Measurements from ENCODE around the gene SRSF6.
A peak's percentile ranks its signal among the peaks of the same experiment; 100 is the strongest.
"Not testable (repeated sequence)": the region's sequence is repeated elsewhere in the genome, so short reads cannot be mapped to it uniquely, and the experiment has no call there.

SRSF6 gene

GRCh38 chr20:43450841-43451799, 6.6 kb upstream of the SRSF6 start:
- Histone ChIP-seq H3K9ac (ENCODE audit: low read depth, low read length) (no peak overlapping the region), H3K27ac (ENCODE audit: low read depth, low read length) (no peak overlapping the region), H3K27me3 (ENCODE audit: insufficient read depth, low read length) (no peaks in the 10 kb centered on the region), H3K4me1 (ENCODE audit: insufficient read depth, low read length) (peaks cover 6% of the 10 kb centered on the region; the same call in 1 of the 2 replicates), H3K4me3 (ENCODE audit: low read length) (no peak overlapping the region), H3K9me3 (ENCODE audit: insufficient read depth, low read depth, low read length) (no peaks in the 10 kb centered on the region), H3K36me3 (ENCODE audit: insufficient read depth, low read length) (no peaks in the 10 kb centered on the region)
- 96% methylated on average over 13 of the region's 14 CpGs for WGBS

GRCh38 chr20:43452404-43453126, 5.1 kb upstream of the SRSF6 start:
- 92% methylated on average over 15 of the region's 15 CpGs for WGBS
- H3K27ac ChIP-seq (ENCODE audit: low read depth, low read length): no peak overlapping the region
- no peaks in the 10 kb centered on the region for H3K36me3 ChIP-seq (ENCODE audit: insufficient read depth, low read length)
- no peaks in the 10 kb centered on the region for H3K9me3 ChIP-seq (ENCODE audit: insufficient read depth, low read depth, low read length)
- H3K4me1 ChIP-seq (ENCODE audit: insufficient read depth, low read length): peaks cover 6% of the 10 kb centered on the region; the same call in 1 of the 2 replicates
- H3K4me3 ChIP-seq (ENCODE audit: low read length): no peak overlapping the region
- H3K27me3 ChIP-seq (ENCODE audit: insufficient read depth, low read length): no peaks in the 10 kb centered on the region
- no peak overlapping the region for H3K9ac ChIP-seq (ENCODE audit: low read depth, low read length)

GRCh38 chr20:43456252-43456651, 1.4 kb upstream of the SRSF6 start:
- H3K9me3 ChIP-seq (ENCODE audit: insufficient read depth, low read depth, low read length); H3K27ac ChIP-seq (ENCODE audit: low read depth, low read length); H3K27me3 ChIP-seq (ENCODE audit: insufficient read depth, low read length); H3K9ac ChIP-seq (ENCODE audit: low read depth, low read length): not testable (repeated sequence)
- 94% methylated on average over 8 of the region's 8 CpGs for WGBS
- peaks cover 13% of the 10 kb centered on the region for H3K4me1 ChIP-seq (ENCODE audit: insufficient read depth, low read length)
- peaks cover 25% of the 10 kb centered on the region for H3K36me3 ChIP-seq (ENCODE audit: insufficient read depth, low read length)
- H3K4me3 ChIP-seq (ENCODE audit: low read length): peak overlapping the region; percentile 90

- H3K9me3 ChIP-seq (ENCODE audit: insufficient read depth, low read depth, low read length): no peaks in the 10 kb centered on the region
- H3K9ac ChIP-seq (ENCODE audit: low read depth, low read length): peak overlapping the region; percentile 100
- H3K4me1 ChIP-seq (ENCODE audit: insufficient read depth, low read length): peaks cover 12% of the 10 kb centered on the region
- H3K4me3 ChIP-seq (ENCODE audit: low read length): peak overlapping the region; percentile 90
- peak overlapping the region; percentile 100 for H3K27ac ChIP-seq (ENCODE audit: low read depth, low read length)
- H3K27me3 ChIP-seq (ENCODE audit: insufficient read depth, low read length): no peaks in the 10 kb centered on the region
- WGBS: 3% methylated on average over 53 of the region's 53 CpGs
- H3K36me3 ChIP-seq (ENCODE audit: insufficient read depth, low read length): peaks cover 33% of the 10 kb centered on the region
These were observed 672 bp upstream of the SRSF6 start for GRCh38 chr20:43456809-43457639.

GRCh38 chr20:43458422-43458924, 777 bp downstream of the SRSF6 start:
- peak overlapping the region; percentile 100 for H3K9ac ChIP-seq (ENCODE audit: low read depth, low read length)
- peak overlapping the region; percentile 90 for H3K4me3 ChIP-seq (ENCODE audit: low read length)
- H3K27me3 ChIP-seq (ENCODE audit: insufficient read depth, low read length): no peaks in the 10 kb centered on the region
- H3K4me1 ChIP-seq (ENCODE audit: insufficient read depth, low read length): peaks cover 7% of the 10 kb centered on the region; the same call in 1 of the 2 replicates
- H3K9me3 ChIP-seq (ENCODE audit: insufficient read depth, low read depth, low read length): no peaks in the 10 kb centered on the region
- peak overlapping the region; percentile 100 for H3K27ac ChIP-seq (ENCODE audit: low read depth, low read length)
- WGBS: under 1% methylated on average over 38 of the region's 41 CpGs
- H3K36me3 ChIP-seq (ENCODE audit: insufficient read depth, low read length): peaks cover 47% of the 10 kb centered on the region

- no peaks in the 10 kb centered on the region for H3K9me3 ChIP-seq (ENCODE audit: insufficient read depth, low read depth, low read length)
- H3K36me3 ChIP-seq (ENCODE audit: insufficient read depth, low read length): peaks cover 55% of the 10 kb centered on the region
- H3K9ac ChIP-seq (ENCODE audit: low read depth, low read length): peak overlapping the region; percentile 100; the same call in 1 of the 2 replicates
- H3K4me1 ChIP-seq (ENCODE audit: insufficient read depth, low read length): peaks cover 7% of the 10 kb centered on the region; the same call in 1 of the 2 replicates
- no peak overlapping the region for H3K27ac ChIP-seq (ENCODE audit: low read depth, low read length)
- H3K27me3 ChIP-seq (ENCODE audit: insufficient read depth, low read length): no peaks in the 10 kb centered on the region
- 84% methylated on average over 11 of the region's 12 CpGs for WGBS
- peak overlapping the region; percentile 90 for H3K4me3 ChIP-seq (ENCODE audit: low read length)
These were observed 1.6 kb downstream of the SRSF6 start for GRCh38 chr20:43459022-43459942.

DNA sequence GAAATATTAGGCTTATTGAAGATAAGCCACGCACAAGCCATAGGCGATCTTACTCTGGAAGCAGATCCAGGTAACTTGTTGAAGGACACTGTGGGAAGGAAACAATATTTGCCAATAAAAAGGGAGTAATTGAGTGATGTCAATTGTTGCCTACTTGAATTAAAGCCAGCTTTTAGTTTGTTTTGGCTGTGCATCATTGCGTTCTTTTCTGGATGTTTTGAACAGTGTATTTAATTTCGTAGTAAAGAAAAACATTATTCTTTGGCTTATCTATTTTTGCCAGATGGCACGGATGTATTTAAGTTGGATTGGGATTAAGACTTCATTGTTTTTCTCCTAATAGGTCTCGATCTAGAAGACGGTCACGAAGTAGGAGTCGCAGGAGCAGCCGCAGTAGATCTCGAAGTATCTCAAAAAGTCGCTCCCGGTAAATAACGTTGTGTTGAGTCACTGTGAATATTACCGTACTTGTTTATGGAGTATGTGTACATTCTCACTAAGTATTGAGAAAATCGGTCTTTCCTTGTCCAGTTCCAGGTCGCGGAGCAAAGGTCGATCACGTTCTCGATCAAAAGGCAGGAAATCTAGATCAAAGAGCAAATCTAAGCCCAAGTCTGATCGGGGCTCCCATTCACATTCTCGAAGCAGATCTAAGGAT, 2.6 kb downstream of the SRSF6 start:
- H3K27ac ChIP-seq (ENCODE audit: low read depth, low read length): no peak overlapping the region; the same call in 1 of the 2 replicates
- no peaks in the 10 kb centered on the region for H3K27me3 ChIP-seq (ENCODE audit: insufficient read depth, low read length)
- no peaks in the 10 kb centered on the region for H3K9me3 ChIP-seq (ENCODE audit: insufficient read depth, low read depth, low read length)
- no peak overlapping the region for H3K4me3 ChIP-seq (ENCODE audit: low read length)
- H3K4me1 ChIP-seq (ENCODE audit: insufficient read depth, low read length): peaks cover 7% of the 10 kb centered on the region; the same call in 1 of the 2 replicates
- WGBS: 96% methylated on average over 23 of the region's 23 CpGs
- H3K36me3 ChIP-seq (ENCODE audit: insufficient read depth, low read length): peaks cover 64% of the 10 kb centered on the region
- H3K9ac ChIP-seq (ENCODE audit: low read depth, low read length): no peak overlapping the region

- Histone ChIP-seq H3K9ac (ENCODE audit: low read depth, low read length) (no peak overlapping the region), H3K4me1 (ENCODE audit: insufficient read depth, low read length) (peaks cover 7% of the 10 kb centered on the region; the same call in 1 of the 2 replicates), H3K9me3 (ENCODE audit: insufficient read depth, low read depth, low read length) (no peaks in the 10 kb centered on the region), H3K4me3 (ENCODE audit: low read length) (no peak overlapping the region), H3K27me3 (ENCODE audit: insufficient read depth, low read length) (no peaks in the 10 kb centered on the region), H3K36me3 (ENCODE audit: insufficient read depth, low read length) (peaks cover 69% of the 10 kb centered on the region), H3K27ac (ENCODE audit: low read depth, low read length) (no peak overlapping the region)
- 96% methylated on average over 10 of the region's 10 CpGs for WGBS
These were observed 3.1 kb downstream of the SRSF6 start for GRCh38 chr20:43460830-43461200.

GRCh38 chr20:43461894-43462659, 4.4 kb downstream of the SRSF6 start:
- peaks cover 77% of the 10 kb centered on the region for H3K36me3 ChIP-seq (ENCODE audit: insufficient read depth, low read length)

More at GRCh38 chr20:43461894-43462659, 4.4 kb downstream of the SRSF6 start:
- Histone ChIP-seq H3K9ac (ENCODE audit: low read depth, low read length) (no peak overlapping the region), H3K4me3 (ENCODE audit: low read length) (no peak overlapping the region), H3K27me3 (ENCODE audit: insufficient read depth, low read length) (no peaks in the 10 kb centered on the region), H3K27ac (ENCODE audit: low read depth, low read length) (no peak overlapping the region), H3K9me3 (ENCODE audit: insufficient read depth, low read depth, low read length) (no peaks in the 10 kb centered on the region), H3K4me1 (ENCODE audit: insufficient read depth, low read length) (peaks cover 7% of the 10 kb centered on the region; the same call in 1 of the 2 replicates)
- WGBS: 97% methylated on average over 3 of the region's 3 CpGs

All from HUES64 (cell line).